ENCODE measurements around the gene FARP1. TPM values are rescaled to one million over a fixed set of nuclear protein-coding genes. Genes with fewer than 3 reads are reported as not detected.

FARP1 gene
- polyA plus RNA-seq, 1 of the 3 experiments (the other 2 are of a cell fraction) = 12.0 TPM

DNA sequence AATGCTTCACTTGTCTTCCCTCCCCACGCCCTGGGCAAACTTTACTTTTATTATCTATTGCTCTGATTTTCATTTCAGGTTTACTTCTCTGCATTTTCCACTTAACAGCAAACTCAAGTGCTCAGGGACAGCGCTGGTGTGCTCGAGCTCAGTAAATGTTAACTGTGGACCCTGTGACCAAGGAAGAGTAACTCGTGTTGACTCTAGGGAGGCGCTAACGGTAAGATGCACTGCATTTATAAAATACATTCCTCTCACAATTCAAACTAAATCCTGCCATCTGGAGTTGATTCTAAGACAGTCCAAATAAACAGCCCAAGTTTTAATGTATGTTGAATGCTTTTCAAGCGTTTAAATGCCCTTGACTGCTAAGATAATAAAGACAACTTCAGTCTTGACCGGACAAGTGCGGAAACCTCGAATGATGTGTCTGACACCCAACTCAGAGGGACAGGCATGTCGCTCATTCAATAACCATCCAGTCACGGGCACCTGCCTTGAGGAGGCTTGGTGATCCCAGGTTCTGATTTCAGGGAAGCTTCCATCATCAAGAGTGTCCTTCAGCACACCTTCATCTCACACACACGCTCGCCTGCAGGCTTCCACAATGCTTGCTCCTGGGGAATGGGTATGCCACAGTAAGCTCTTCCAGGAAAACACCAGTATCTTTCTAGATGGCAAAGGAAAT is 340.9 kb downstream of the FARP1 start:
- peak overlapping the region in 1 of 2 experiments; percentile 87; a peak in 2 of 4 replicates for H3K27ac ChIP-seq (ENCODE audit: low read depth in 2 of 2, low read length in 1 of 2)
- no peaks in the 10 kb centered on the region for H3K27me3 ChIP-seq (ENCODE audit: insufficient read depth)
- WGBS (ENCODE audit: low lambda C conversion rate) = 92% methylated on average over 14 of the region's 14 CpGs
- H3K9me3 ChIP-seq = no peaks in the 10 kb centered on the region
- peaks cover 18% of the 10 kb centered on the region for H4K20me1 ChIP-seq (ENCODE audit: insufficient read depth)
- H2AFZ ChIP-seq (ENCODE audit: low read depth) = no peak overlapping the region
- POLR2A ChIA-PET = no interaction called here
- H3F3A ChIP-seq (replicated peaks; ENCODE audit: insufficient read depth) = peaks cover 17% of the 10 kb centered on the region
- TF ChIP-seq, protein P1, sequence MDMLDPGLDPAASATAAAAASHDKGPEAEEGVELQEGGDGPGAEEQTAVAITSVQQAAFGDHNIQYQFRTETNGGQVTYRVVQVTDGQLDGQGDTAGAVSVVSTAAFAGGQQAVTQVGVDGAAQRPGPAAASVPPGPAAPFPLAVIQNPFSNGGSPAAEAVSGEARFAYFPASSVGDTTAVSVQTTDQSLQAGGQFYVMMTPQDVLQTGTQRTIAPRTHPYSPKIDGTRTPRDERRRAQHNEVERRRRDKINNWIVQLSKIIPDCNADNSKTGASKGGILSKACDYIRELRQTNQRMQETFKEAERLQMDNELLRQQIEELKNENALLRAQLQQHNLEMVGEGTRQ (IDR thresholded peaks at IDR 0.05; ENCODE audit: borderline replicate concordance, low read depth, low read length) = no peak
- peak overlapping the region; percentile 56 for H3K4me2 ChIP-seq
- peaks cover 82% of the 10 kb centered on the region for H3K79me2 ChIP-seq (ENCODE audit: insufficient read depth)
- CTCF ChIA-PET = interaction anchor here (1.0 to 2.8 kb wide), 6 partner anchors 17 to 190 kb away, joined by 3 to 12 read pairs (median 6); no protein-coding TSS in a partner anchor
- DNase-seq = no peak
- no peaks in the 10 kb centered on the region for H3K9me2 ChIP-seq
- peaks cover 34 to 60% of the 10 kb centered on the region in 2 experiments; a peak in 3 of 4 replicates for H3K4me1 ChIP-seq (ENCODE audit: control insufficient read depth in 1 of 2, insufficient read depth in 2 of 2, low read depth in 1 of 2, low read length in 1 of 2)
- H3K4me3 ChIP-seq (ENCODE audit: low read depth in 2 of 2, low read length in 1 of 2) = no peak overlapping the region
- peak overlapping the region; percentile 57; the same call in 1 of the 2 replicates for H3K9ac ChIP-seq
- no peaks in the 10 kb centered on the region for H3K36me3 ChIP-seq (replicated peaks in 1 of 2; ENCODE audit: control insufficient read depth in 1 of 2, insufficient read depth in 2 of 2, low read length in 1 of 2)

DNA sequence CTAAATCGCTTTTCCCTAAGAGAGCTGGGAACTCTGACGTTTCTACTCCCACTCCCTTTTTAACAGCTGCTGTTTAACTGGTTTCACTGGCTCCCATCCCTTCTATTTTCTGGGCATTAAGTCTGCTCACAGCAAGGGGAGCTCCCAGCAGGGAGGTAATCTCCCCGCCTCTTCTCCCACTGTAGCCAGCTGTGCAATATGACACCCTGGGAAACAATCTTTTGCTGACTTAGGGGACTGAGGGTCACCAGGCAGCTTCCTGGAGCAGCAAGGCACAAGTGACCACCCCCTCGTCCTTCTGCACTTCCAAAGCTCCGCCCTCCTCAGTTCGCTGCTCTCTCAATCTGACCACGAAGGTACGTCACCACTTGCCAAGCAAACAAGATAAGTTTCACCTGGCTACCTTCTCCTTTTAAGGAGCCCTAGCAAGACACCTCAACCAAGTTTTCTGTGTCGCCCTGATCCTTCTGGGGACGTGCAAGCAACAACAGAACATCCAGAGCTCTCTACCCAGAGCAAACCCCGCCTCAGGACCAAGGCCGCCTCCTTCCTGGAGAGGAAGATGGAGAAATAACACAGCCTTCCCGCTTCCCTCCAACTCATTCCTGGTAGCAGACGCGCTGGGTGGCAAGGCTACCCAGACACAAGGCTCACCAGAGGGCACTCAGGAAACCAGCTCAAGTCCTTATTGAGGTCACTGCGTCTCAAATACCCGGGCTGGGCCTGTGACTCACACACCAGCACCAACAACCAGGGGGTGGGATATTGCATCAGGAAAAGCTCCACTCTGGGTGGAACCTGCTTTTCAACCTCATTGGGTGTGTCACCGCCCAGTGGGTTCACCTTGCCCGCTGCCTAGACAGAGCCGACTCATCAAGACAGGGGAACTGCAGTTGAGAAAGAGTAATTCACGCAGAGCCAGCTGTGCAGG is 341.7 kb downstream of the FARP1 start:
- H3K9ac ChIP-seq = peak overlapping the region; percentile 57; the same call in 1 of the 2 replicates
- H3K27me3 ChIP-seq (ENCODE audit: insufficient read depth) = no peaks in the 10 kb centered on the region
- no peak for DNase-seq
- no peaks in the 10 kb centered on the region for H3K36me3 ChIP-seq (replicated peaks in 1 of 2; ENCODE audit: control insufficient read depth in 1 of 2, insufficient read depth in 2 of 2, low read length in 1 of 2)
- CTCF ChIA-PET = interaction anchor here (1.0 to 2.8 kb wide), 7 partner anchors 18 to 189 kb away, joined by 3 to 12 read pairs (median 6); no protein-coding TSS in a partner anchor
- H3K9me3 ChIP-seq = no peaks in the 10 kb centered on the region
- H2AFZ ChIP-seq (ENCODE audit: low read depth) = no peak overlapping the region
- peak overlapping the region; percentile 56 for H3K4me2 ChIP-seq
- H3K79me2 ChIP-seq (ENCODE audit: insufficient read depth) = peaks cover 83% of the 10 kb centered on the region
- WGBS (ENCODE audit: low lambda C conversion rate) = 52% methylated on average over 17 of the region's 21 CpGs
- peaks cover 22% of the 10 kb centered on the region for H4K20me1 ChIP-seq (ENCODE audit: insufficient read depth)
- H3K4me3 ChIP-seq (ENCODE audit: low read depth in 2 of 2, low read length in 1 of 2) = peak overlapping the region in 1 of 2 experiments; percentile 8; a peak in 1 of 4 replicates
- H3K27ac ChIP-seq (ENCODE audit: low read depth in 2 of 2, low read length in 1 of 2) = peak overlapping the region; percentile 5 to 87; a peak in 3 of 4 replicates
- TF ChIP-seq TCF12 (IDR thresholded peaks at IDR 0.05) (no peak; the same call in 1 of the 2 replicates), JUND (IDR thresholded peaks at IDR 0.05) (peak; percentile 48; the same call in 1 of the 2 replicates), SIN3A (IDR thresholded peaks at IDR 0.05; ENCODE audit: borderline replicate concordance, low read depth, low read length) (0 out of 2 replicates have a peak, but pooled peaks have one; percentile 24), FOXJ3 (CRISPR knock-in tag; IDR thresholded peaks at IDR 0.05) (no peak), FOSL2 (IDR thresholded peaks at IDR 0.05; ENCODE audit: borderline replicate concordance, low read depth) (peak; percentile 78), RXRA (IDR thresholded peaks at IDR 0.05; ENCODE audit: borderline replicate concordance, low read depth) (peak; percentile 25; the same call in 1 of the 2 replicates)
- TF ChIP-seq, protein P2, sequence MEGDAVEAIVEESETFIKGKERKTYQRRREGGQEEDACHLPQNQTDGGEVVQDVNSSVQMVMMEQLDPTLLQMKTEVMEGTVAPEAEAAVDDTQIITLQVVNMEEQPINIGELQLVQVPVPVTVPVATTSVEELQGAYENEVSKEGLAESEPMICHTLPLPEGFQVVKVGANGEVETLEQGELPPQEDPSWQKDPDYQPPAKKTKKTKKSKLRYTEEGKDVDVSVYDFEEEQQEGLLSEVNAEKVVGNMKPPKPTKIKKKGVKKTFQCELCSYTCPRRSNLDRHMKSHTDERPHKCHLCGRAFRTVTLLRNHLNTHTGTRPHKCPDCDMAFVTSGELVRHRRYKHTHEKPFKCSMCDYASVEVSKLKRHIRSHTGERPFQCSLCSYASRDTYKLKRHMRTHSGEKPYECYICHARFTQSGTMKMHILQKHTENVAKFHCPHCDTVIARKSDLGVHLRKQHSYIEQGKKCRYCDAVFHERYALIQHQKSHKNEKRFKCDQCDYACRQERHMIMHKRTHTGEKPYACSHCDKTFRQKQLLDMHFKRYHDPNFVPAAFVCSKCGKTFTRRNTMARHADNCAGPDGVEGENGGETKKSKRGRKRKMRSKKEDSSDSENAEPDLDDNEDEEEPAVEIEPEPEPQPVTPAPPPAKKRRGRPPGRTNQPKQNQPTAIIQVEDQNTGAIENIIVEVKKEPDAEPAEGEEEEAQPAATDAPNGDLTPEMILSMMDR (IDR thresholded peaks at IDR 0.05) = 0 out of 2 replicates have a peak, but pooled peaks have one; percentile 14
- TF ChIP-seq, protein P3, sequence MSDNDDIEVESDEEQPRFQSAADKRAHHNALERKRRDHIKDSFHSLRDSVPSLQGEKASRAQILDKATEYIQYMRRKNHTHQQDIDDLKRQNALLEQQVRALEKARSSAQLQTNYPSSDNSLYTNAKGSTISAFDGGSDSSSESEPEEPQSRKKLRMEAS (IDR thresholded peaks at IDR 0.05; ENCODE audit: low read depth) = peak; percentile 40; the same call in 1 of the 2 replicates
- H3K9me2 ChIP-seq = no peaks in the 10 kb centered on the region
- peaks cover 34 to 64% of the 10 kb centered on the region in 2 experiments for H3K4me1 ChIP-seq (ENCODE audit: control insufficient read depth in 1 of 2, insufficient read depth in 2 of 2, low read depth in 1 of 2, low read length in 1 of 2)
- POLR2A ChIA-PET = no interaction called here
- H3F3A ChIP-seq (replicated peaks; ENCODE audit: insufficient read depth) = peaks cover 17% of the 10 kb centered on the region
